ENCODE data around the gene KIAA1958. TPM values are rescaled to one million over a fixed set of nuclear protein-coding genes. Genes with fewer than 3 reads are reported as not detected.
"Not testable (repeated sequence)": the region's sequence is repeated elsewhere in the genome, so short reads cannot be mapped to it uniquely, and the experiment has no call there.

The KIAA1958 gene
- total and polyA plus RNA-seq, 2 experiments from 2014 or later, result 9.9 to 20.1 TPM

- no peak for DNase-seq (ENCODE audit: low read depth in 1 of 2, low spot score in 1 of 2)
- Histone ChIP-seq H3K27me3 (no peaks in the 10 kb centered on the region), H3K9me3 (ENCODE audit: low read depth) (no peaks in the 10 kb centered on the region), H3K27ac (no peak overlapping the region), H3K36me3 (no peaks in the 10 kb centered on the region), H3K4me3 (no peak overlapping the region), H3K4me1 (ENCODE audit: low read depth) (no peaks in the 10 kb centered on the region)
- no peak for TF ChIP-seq CTCF (IDR thresholded peaks at IDR 0.05; ENCODE audit: low read depth, low read length)
Observed at GRCh38 chr9:112669326-112669725, 182.7 kb downstream of the KIAA1958 start.

GRCh38 chr9:112670991-112671625 is 184.5 kb downstream of the KIAA1958 start:
- no peak for TF ChIP-seq CTCF (IDR thresholded peaks at IDR 0.05; ENCODE audit: low read depth, low read length)
- no peak overlapping the region for H3K27ac ChIP-seq
- H3K4me3 ChIP-seq, result no peak overlapping the region
- no peaks in the 10 kb centered on the region for H3K36me3 ChIP-seq
- no peak for DNase-seq (ENCODE audit: low read depth in 1 of 2, low spot score in 1 of 2)
- H3K9me3 ChIP-seq (ENCODE audit: low read depth), result no peaks in the 10 kb centered on the region
- H3K4me1 ChIP-seq (ENCODE audit: low read depth), result no peaks in the 10 kb centered on the region
- no peaks in the 10 kb centered on the region for H3K27me3 ChIP-seq

GRCh38 chr9:112673221-112673620 is 186.6 kb downstream of the KIAA1958 start:
- H3K4me3 ChIP-seq; H3K27me3 ChIP-seq; DNase-seq (ENCODE audit: low read depth in 1 of 2, low spot score in 1 of 2); H3K9me3 ChIP-seq (ENCODE audit: low read depth); H3K36me3 ChIP-seq; H3K4me1 ChIP-seq (ENCODE audit: low read depth); H3K27ac ChIP-seq: not testable (repeated sequence)

- Histone ChIP-seq H3K4me1 (ENCODE audit: low read depth) (no peaks in the 10 kb centered on the region), H3K4me3 (no peak overlapping the region), H3K27ac (no peak overlapping the region), H3K9me3 (ENCODE audit: low read depth) (no peaks in the 10 kb centered on the region), H3K27me3 (no peaks in the 10 kb centered on the region), H3K36me3 (no peaks in the 10 kb centered on the region)
- DNase-seq (ENCODE audit: low read depth in 1 of 2, low spot score in 1 of 2), result no peak
- TF ChIP-seq CTCF (IDR thresholded peaks at IDR 0.05; ENCODE audit: low read depth, low read length), result no peak
Observed at GRCh38 chr9:112677040-112677439, 190.4 kb downstream of the KIAA1958 start.

- Histone ChIP-seq H3K9me3 (ENCODE audit: low read depth) (no peaks in the 10 kb centered on the region), H3K4me1 (ENCODE audit: low read depth) (no peaks in the 10 kb centered on the region), H3K4me3 (no peak overlapping the region), H3K27me3 (no peaks in the 10 kb centered on the region), H3K36me3 (no peaks in the 10 kb centered on the region), H3K27ac (no peak overlapping the region)
- no peak for DNase-seq (ENCODE audit: low read depth in 1 of 2, low spot score in 1 of 2)
- no peak for TF ChIP-seq CTCF (IDR thresholded peaks at IDR 0.05; ENCODE audit: low read depth, low read length)
Observed at GRCh38 chr9:112680731-112681402, 194.2 kb downstream of the KIAA1958 start.

GRCh38 chr9:112689161-112689740 is 202.6 kb downstream of the KIAA1958 start:
- H3K27me3 ChIP-seq, result no peaks in the 10 kb centered on the region
- no peak overlapping the region for H3K4me3 ChIP-seq
- H3K9me3 ChIP-seq (ENCODE audit: low read depth), result no peaks in the 10 kb centered on the region
- H3K36me3 ChIP-seq, result peaks cover 12% of the 10 kb centered on the region
- DNase-seq (ENCODE audit: low read depth in 1 of 2, low spot score in 1 of 2), result no peak
- no peak for TF ChIP-seq CTCF (IDR thresholded peaks at IDR 0.05; ENCODE audit: low read depth, low read length)
- H3K27ac ChIP-seq, result no peak overlapping the region
- no peaks in the 10 kb centered on the region for H3K4me1 ChIP-seq (ENCODE audit: low read depth)

Measured in cardiac muscle cell (in vitro differentiated cells and primary cell).